Stomach (tissue), 9 donors: ENCODE data around the gene SYTL1. TPM values are rescaled to one million over a fixed set of nuclear protein-coding genes. Genes with fewer than 3 reads are reported as not detected.

Experiments
- DNase-seq, 2 donors: peaks; one replicate each; pipeline versions ENCODE4 v3.0.0 to v3.0.0-alpha.2; 2013 to 2019
- H3K27ac ChIP-seq, 5 donors: fragments of 200-600 bp in 4 of 5; sonication (generic) in 4 of 5; one replicate each; pipeline ENCODE4 v1.5.1; 2013 to 2019; ENCODE audit warnings: mild to moderate bottlenecking in 1 of 5, moderate library complexity in 1 of 5
- H3K27me3 ChIP-seq, 3 donors: fragments of 200-600 bp; sonication (generic); one replicate each; pipeline ENCODE4 v1.5.1; 2017 to 2019; ENCODE audit warnings: mixed run types in 1 of 3
- H3K36me3 ChIP-seq, 4 donors: fragments of 200-600 bp; sonication (generic); 1 replicate in 3 of 4; 2 replicates in 1 of 4; pipeline ENCODE4 v1.5.1; 2016 to 2019
- H3K4me1 ChIP-seq, 4 donors: fragments of 200-600 bp; sonication (generic); one replicate each; pipeline ENCODE4 v1.5.1; 2016 to 2019
- H3K4me3 ChIP-seq, 4 donors: fragments of 200-600 bp; sonication (generic) in 3 of 4; one replicate each; pipeline ENCODE4 v1.5.1; 2016 to 2019; ENCODE audit warnings: mild to moderate bottlenecking in 1 of 4
- H3K9me3 ChIP-seq, 4 donors: fragments of 200-600 bp; sonication (generic); one replicate each; pipeline ENCODE4 v1.5.1; 2016 to 2019
- CTCF ChIP-seq, 7 experiments: fragments of 450-650 bp in 4 of 7; fragments of 200-600 bp in 3 of 7; sonication (generic) in 3 of 7; IDR thresholded peaks; one replicate each; pipeline ENCODE4 v1.5.1; 2016 to 2019; ENCODE audit warnings: antibody characterized with exemption in 7 of 7, control low read depth in 2 of 7, mild to moderate bottlenecking in 1 of 7
- EP300 ChIP-seq: sonication (generic); formaldehyde crosslinking; IDR thresholded peaks from one replicate; pipeline ENCODE4 v1.6.1; 2017; ENCODE audit warnings: antibody characterized with exemption
- POLR2A ChIP-seq, 4 donors: fragments of 450-650 bp; IDR thresholded peaks; one replicate each; pipeline ENCODE4 v1.6.1; 2016; ENCODE audit warnings: antibody characterized with exemption in 4 of 4, control low read depth in 2 of 4, mild to moderate bottlenecking in 1 of 4, moderate library complexity in 1 of 4
- POLR2AphosphoS5 ChIP-seq, 3 donors: sonication (generic); formaldehyde crosslinking; IDR thresholded peaks; one replicate each; pipeline ENCODE4 v1.6.1; 2016; ENCODE audit warnings: antibody characterized with exemption in 3 of 3
- WGBS, 5 donors: extraction: QIAGEN DNeasy Blood & Tissue Kit in 3 of 5; methylation state at CpG; one replicate each; pipeline versions ENCODE4 v1.1.5 to v1.1.7; 2013 to 2018; 5-methylcytosine and 5-hydroxymethylcytosine counted together
- intact Hi-C: fragments of 100-400 bp; cut with DNase I; formaldehyde crosslinking; loops from one replicate; pipeline ENCODE4 v1.15.1; 2023; ENCODE audit warnings: low total_unique reads
- polyA plus RNA-seq, 3 donors: library from polyadenylated mRNA; stranded (reverse); fragments of 200-250 nt; gene quantifications; one replicate each; pipeline ENCODE4 v1.2.3, GENCODE V29; 2013
- total RNA-seq, 5 donors: library from RNA; depleted of rRNA; stranded (reverse); fragments of >200 nt; gene quantifications; one replicate each; pipeline versions ENCODE4 v1.1.0 to v1.2.3, GENCODE V29; 2014 to 2016
- donor health status: healthy with polysubstance abuse.
- donor health status: Bipolar disorder and iron deficiency.
- donor health status: healthy.

The SYTL1 gene
- total and polyA plus RNA-seq, 8 donors, result 15.6 to 222 (median 58.2) TPM

DNA sequence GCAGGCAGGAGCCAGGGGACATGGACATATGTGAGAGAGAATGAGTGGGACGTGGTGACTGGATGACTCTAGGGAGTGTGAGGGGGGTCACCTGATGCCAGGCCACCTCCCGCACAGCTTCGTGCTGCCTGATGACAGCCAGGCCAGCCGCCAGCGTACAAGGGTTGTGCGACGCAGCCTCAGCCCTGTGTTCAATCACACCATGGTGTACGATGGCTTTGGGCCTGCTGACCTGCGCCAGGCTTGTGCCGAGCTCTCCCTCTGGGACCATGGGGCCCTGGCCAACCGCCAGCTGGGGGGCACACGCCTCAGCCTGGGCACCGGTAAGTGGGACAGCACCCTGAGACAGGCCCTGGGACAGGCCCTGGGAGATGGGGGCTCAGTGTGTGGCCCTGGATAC lies 11.3 kb downstream of the SYTL1 start:
- intact Hi-C loops, result no loop called here
- Histone ChIP-seq H3K9me3 (no peaks in the 10 kb centered on the region), H3K36me3 (peaks cover 29 to 71% (median 47%) of the 10 kb centered on the region in 4 donors), H3K27me3 (peaks cover 0 to 16% (median 0%) of the 10 kb centered on the region in 3 donors), H3K4me3 (no peak overlapping the region), H3K4me1 (peaks cover 24 to 54% (median 51%) of the 10 kb centered on the region in 4 donors), H3K27ac (no peak overlapping the region)
- no peak for DNase-seq
- 82 to 93% (median 89%) methylated on average over 9 to 13 of the region's 13 CpGs for WGBS, 5 donors
- TF ChIP-seq CTCF (IDR thresholded peaks at IDR 0.05) (no peak), POLR2AphosphoS5 (IDR thresholded peaks at IDR 0.05) (no peak), EP300 (no peak), POLR2A (IDR thresholded peaks at IDR 0.05) (no peak)

GRCh38 chr1:27353629-27354028 lies 11.8 kb downstream of the SYTL1 start:
- WGBS, 5 donors, result 71 to 92% (median 87%) methylated on average over 3 of the region's 3 CpGs
- Histone ChIP-seq H3K9me3 (no peaks in the 10 kb centered on the region), H3K27me3 (peaks cover 0 to 16% (median 0%) of the 10 kb centered on the region in 3 donors), H3K27ac (no peak overlapping the region), H3K4me3 (no peak overlapping the region), H3K4me1 (peaks cover 24 to 58% (median 50%) of the 10 kb centered on the region in 4 donors), H3K36me3 (peaks cover 34 to 76% (median 52%) of the 10 kb centered on the region in 4 donors)
- TF ChIP-seq CTCF (IDR thresholded peaks at IDR 0.05) (no peak), POLR2A (IDR thresholded peaks at IDR 0.05) (no peak), POLR2AphosphoS5 (IDR thresholded peaks at IDR 0.05) (no peak), EP300 (no peak)
- no peak for DNase-seq
- intact Hi-C loops, result no loop called here

DNA sequence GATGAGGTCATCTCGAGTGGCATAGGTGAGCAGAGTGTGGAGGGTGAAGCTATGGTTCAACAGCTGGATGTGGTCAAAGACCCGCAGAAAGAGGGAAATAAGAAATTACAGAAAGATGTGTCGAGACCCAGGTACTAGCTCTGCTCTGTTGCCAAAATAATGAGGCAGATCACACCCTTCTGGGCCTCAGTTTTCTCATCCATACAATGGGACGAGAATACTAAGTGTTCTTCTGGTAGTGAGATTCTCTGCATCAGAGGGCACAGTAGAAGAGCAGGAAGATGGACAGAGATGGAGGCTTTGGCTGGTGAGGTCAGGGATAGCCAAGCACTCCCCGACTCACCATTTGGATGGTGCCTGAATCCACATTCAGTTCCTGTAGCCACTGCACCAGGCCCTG lies 13.9 kb downstream of the SYTL1 start:
- TF ChIP-seq POLR2A (IDR thresholded peaks at IDR 0.05), result no peak
- TF ChIP-seq POLR2AphosphoS5 (IDR thresholded peaks at IDR 0.05), result no peak
- no peak for TF ChIP-seq CTCF (IDR thresholded peaks at IDR 0.05)
- no peak for TF ChIP-seq EP300
- Histone ChIP-seq H3K27ac (no peak overlapping the region), H3K4me1 (peaks cover 21 to 48% (median 35%) of the 10 kb centered on the region in 4 donors), H3K27me3 (peaks cover 0 to 2% (median 0%) of the 10 kb centered on the region in 3 donors), H3K36me3 (peaks cover 43 to 87% (median 70%) of the 10 kb centered on the region in 4 donors), H3K4me3 (no peak overlapping the region), H3K9me3 (no peaks in the 10 kb centered on the region)
- intact Hi-C loops, result loop anchor here (5.0 kb wide), 1 partner anchor 37 kb away; the partner anchor contains the start of gene GPR3
- no peak for DNase-seq
- 85 to 92% (median 89%) methylated on average over 5 of the region's 5 CpGs for WGBS, 5 donors

- peaks cover 43 to 87% (median 76%) of the 10 kb centered on the region in 4 donors for H3K36me3 ChIP-seq
- DNase-seq, result peak in 1 of 2 donors; percentile 13
- intact Hi-C loops, result loop anchor here (5.0 kb wide), 1 partner anchor 36 kb away; the partner anchor contains the start of gene GPR3
- H3K27me3 ChIP-seq, result no peaks in the 10 kb centered on the region
- WGBS, 5 donors, result 66 to 81% (median 71%) methylated on average over 13 of the region's 13 CpGs
- peak overlapping the region; percentile 29 to 47 (median 34) for H3K4me3 ChIP-seq
- no peaks in the 10 kb centered on the region for H3K9me3 ChIP-seq
- TF ChIP-seq CTCF (IDR thresholded peaks at IDR 0.05) (no peak), POLR2AphosphoS5 (IDR thresholded peaks at IDR 0.05) (no peak), EP300 (no peak), POLR2A (IDR thresholded peaks at IDR 0.05) (no peak)
- H3K4me1 ChIP-seq, result peaks cover 16 to 45% (median 30%) of the 10 kb centered on the region in 4 donors
- H3K27ac ChIP-seq, result peak overlapping the region in 3 of 5 donors; percentile 69 to 82 (median 71)
These were observed 14.4 kb downstream of the SYTL1 start for GRCh38 chr1:27356277-27356618.
